Kidney glomerular epithelial cell (primary cell): ENCODE data around the gene ZCCHC2.

Experiments used
- DNase-seq: peaks from one replicate; lab custom pipeline; 2025; lab: John Stamatoyannopoulos, UW

Gene ZCCHC2

DNA sequence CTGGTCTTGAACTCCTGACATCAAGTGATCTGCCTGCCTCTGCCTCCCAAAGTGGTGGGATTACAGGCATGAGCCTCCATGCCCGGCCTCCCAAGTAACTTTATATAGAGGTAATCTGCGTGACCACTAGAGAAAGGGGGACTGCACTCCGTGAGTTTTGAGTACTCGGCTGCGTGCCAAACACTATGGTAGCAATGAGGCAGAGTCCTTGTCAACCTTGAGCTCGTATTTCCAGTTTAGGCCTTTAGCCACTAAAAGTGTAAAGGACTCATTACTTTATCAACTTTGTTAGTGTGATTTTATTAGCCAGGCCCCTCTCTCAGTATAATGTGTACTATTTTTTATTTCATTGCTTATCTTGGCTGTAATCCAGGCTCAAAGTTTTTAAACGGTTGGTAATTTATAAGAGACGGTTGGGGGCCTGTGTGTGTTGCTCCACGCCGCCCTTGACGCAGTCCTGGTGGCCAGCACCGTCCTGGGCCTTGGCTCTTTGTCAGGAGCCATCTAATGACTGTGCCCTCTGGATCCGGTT is 56.2 kb downstream of the ZCCHC2 start:
- no peak for DNase-seq

GRCh38 chr18:62583376-62583775 is 60.6 kb downstream of the ZCCHC2 start:
- no peak for DNase-seq

- DNase-seq = peak; percentile 66
Measured at GRCh38 chr18:62584241-62585120, 61.7 kb downstream of the ZCCHC2 start.

GRCh38 chr18:62585274-62586150 is 62.7 kb downstream of the ZCCHC2 start:
- no peak for DNase-seq

DNA sequence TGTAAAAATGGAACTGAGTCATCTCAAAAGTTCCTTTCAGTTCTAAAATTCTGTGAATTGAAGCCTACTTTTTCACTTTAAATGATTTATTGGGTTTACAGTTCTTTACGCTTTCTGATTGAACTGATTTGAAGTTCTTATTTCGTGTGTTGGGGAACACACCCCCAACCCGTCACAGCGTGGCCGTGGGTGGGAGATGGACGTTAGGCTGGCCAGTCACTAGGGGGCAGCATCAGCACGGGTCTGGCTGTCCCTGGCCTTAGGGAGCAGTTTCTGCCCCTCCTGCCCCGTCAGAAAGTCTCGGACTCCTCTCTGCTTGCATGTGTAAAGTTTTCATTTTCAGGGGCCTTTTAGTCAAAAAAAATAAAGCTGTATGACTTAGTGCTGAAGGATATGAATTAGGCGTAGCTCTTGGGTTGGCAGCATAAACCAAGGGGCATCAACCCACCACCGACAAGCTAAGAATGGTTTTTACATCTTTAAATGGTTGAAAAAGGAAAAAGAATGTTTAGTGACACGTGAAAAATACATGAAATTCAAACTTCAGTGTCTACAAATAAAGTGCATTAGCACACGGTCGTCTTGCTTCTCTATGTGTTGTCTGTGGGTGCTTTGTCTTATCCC is 63.4 kb downstream of the ZCCHC2 start:
- DNase-seq = peak; percentile 26

DNA sequence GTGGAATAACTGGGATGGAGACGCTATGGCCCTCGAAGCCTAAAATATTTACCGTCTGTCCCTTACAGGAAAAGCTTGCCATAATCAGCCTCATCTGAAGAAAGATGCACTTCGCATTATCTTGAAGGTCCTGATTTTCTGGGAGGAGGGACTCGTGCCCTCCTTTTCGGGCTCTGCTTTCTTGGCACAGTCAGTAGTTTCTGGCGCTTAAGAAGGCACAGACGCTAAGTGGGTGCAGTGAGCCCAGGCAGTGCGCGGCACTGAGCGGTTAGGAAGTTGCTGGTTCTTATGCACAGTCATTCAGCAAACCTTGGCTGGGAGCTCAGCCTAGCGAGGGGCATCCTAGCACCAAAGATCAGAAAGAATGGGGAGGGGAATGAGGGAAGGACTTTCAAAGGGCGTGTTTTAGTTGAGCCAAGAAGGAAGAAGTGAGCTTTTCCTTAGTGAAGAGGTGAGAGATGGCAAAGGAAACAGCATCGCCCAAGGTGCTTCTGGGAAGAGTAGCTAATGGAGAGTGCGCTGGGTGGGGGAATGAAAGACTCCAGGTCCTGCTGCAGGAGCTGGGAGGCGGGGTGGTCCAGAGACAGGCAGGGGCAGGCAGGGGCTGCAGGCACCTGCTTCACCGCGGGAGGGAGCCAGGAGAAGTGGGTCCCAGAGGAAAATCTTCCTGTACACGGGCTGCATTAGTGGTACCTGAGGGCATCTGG is 64.1 kb downstream of the ZCCHC2 start:
- DNase-seq = no peak

GRCh38 chr18:62587689-62588088 is 64.9 kb downstream of the ZCCHC2 start:
- DNase-seq = no peak

- DNase-seq = no peak
Measured at GRCh38 chr18:62588217-62588616, 65.4 kb downstream of the ZCCHC2 start.

DNA sequence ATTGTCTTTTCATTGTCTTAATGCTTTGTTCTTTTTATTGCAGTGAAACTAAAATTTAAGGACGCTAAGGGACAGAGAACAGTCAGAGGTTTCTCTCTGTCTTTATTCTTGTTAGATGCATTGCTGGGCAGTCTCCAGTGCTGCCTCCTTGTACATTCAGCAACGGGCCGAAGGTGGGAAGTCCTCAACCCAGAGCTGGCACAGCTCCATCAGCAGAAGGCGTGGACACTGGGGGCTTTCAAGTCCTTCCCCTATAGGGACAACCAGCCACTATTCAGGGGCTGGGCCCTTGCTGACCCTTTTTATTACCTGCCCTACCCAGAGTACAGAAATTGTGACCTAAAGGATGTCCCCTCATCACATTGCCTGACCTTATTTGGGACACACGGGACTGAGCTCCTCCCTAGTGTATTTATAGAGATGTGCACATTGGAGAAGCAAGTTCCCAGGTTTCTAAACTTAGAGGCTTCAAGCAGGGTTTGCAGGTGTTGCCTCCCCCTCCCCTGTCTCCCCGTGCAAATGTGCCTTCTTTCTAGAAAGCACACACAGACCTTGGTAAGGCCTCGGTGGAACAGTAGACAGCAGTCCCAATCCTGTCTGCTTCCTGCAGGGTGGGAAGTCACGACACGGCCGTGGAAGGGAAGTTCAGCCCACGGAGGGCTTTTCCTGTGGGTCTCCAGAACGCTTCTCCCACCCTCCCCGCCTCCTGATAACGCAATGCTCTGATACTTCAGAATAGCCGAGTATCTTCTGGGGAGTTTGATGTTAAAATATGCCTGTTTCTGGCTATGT is 68.2 kb downstream of the ZCCHC2 start:
- no peak for DNase-seq

DNA sequence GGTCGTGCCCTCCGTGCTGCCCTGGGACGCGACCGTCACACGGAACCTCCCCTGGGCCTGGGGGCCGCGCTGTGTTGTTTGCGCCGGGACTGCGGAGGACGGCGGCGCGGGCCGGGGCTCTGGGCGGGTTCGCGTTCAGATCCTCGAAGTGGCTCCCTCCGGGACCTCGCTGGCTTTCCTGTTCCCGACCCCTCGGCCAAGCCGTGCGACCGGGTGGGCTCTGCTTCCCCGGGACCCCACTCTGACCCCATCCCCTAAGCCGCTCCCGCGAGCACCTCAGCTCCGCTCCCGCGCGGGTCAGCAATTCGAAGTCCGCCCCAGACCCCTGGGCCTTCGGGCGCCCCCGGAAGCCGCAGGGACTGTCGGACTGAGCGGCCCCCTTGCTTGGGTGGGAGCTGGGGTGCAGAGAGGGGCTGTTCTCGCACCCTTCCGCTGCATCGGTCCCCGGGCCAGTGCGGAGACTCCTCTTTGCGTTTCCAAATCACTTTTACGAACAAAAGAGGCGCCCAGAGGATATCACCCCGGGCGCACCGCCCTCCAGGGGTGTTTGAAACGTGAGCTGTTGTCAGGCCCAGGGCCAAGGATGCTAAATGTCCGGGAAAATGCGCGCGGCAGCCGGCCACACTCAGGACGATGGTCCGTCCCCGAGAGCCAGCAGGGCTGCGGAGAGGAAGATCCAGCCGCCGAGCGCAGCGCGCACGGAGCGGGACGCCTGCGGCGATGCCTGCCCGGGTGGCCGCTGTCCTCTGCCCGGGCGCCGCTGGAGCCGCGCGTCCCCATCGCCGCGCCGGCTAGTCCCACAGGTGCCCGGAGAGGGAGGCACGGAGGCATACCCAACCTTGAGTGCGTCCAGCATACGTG is 73.5 kb downstream of the ZCCHC2 start:
- no peak for DNase-seq

DNA sequence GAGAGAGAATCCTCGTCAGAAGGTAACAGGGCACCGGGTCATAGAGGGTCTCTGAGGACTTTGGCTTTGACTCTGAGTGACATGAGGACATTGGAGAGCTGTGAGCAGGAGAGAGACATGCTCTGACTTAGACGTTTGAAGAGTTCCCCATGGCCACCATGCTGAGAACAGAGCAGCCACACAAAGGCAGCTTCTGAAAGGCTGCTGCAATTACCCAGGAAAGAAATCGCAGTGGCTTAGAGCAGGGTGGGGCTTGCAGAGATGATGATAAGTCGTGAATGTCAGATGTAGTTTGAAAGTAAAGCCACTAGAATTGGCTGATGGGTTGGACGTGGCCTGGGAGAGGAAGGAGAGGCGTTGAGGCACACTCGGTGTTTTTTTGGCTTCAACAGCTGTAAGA is 79.0 kb downstream of the ZCCHC2 start:
- DNase-seq = no peak

DNA sequence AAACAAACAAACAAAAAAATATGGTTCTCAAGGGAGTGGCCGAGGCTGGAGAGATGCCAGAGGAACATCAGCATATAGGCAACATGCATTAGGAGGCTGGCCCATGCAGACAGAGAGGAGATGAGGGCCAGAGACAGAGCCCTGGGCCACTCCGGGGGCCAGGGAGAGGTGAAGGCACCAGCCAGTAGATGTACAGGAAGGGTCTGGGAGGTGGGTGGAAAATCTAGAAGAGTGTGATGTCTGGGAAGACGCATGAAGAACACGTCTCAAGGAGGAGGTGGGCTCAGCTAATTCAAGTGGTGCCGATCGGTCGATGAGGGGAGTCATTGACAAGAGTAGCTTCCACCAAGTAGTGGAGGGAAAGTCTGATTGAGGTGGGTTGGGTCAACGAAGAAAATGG is 79.9 kb downstream of the ZCCHC2 start:
- no peak for DNase-seq

DNA sequence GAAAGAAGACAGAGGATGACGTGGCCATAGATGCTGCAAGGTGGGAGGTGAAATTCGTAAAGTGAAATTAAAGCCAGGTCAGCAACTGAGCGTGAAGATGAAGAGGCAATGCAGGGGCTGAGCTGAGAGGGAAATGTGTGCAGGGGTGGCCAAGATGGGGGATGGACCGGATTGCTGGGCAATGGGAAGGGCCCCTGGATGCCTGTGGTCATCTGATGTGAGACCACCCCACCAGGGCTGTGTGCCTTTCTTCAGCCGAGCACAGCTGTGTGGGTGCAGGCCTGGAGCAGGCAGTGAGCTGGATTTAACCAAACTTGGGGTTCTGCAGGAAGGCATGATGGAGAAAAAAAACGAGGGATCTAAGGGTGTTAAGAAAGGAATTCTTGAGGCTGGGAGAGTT is 80.4 kb downstream of the ZCCHC2 start:
- no peak for DNase-seq

DNA sequence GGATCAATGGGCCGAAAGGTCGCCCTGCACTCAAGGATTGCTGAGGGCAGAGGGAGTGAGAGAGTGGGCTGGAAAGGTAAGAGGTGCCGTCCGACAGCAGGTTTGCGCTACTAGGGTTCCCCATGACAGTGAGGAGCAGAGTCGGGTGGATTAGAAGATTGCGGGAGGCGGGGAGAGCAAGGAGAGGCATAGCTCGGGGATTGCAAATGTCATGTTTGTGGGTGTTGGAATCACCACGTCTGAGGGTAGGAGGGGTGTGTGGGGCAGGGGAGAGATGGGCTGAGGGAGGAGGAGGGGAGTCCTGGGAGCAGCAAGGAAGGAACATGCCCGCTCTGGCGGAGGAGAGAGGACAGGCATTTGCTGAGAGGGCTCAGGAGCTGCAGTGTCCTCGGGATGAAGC is 81.2 kb downstream of the ZCCHC2 start:
- DNase-seq = no peak

GRCh38 chr18:62605685-62606084 is 82.9 kb downstream of the ZCCHC2 start:
- no peak for DNase-seq

- no peak for DNase-seq
Measured at GRCh38 chr18:62606106-62606505, 83.3 kb downstream of the ZCCHC2 start.

DNA sequence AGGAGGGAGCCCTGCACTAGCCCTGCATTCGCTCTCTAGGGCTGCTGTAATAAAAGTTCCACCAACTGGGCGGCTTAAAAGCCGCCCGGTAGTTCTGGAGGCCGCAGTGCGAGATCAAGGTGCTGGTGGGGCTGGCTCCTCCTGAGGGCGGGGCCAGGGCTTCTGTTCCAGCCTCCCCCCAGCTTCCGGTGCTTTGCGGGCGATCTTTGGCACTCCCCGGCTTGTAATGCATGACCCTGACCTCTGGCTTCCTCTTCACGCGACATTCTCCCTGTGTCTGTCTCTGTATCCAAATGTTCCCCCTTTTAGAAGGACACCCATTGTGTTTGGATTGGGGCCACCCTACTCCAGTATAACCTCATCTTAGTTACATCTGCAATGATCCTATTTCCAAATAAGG is 84.5 kb downstream of the ZCCHC2 start:
- no peak for DNase-seq

DNA sequence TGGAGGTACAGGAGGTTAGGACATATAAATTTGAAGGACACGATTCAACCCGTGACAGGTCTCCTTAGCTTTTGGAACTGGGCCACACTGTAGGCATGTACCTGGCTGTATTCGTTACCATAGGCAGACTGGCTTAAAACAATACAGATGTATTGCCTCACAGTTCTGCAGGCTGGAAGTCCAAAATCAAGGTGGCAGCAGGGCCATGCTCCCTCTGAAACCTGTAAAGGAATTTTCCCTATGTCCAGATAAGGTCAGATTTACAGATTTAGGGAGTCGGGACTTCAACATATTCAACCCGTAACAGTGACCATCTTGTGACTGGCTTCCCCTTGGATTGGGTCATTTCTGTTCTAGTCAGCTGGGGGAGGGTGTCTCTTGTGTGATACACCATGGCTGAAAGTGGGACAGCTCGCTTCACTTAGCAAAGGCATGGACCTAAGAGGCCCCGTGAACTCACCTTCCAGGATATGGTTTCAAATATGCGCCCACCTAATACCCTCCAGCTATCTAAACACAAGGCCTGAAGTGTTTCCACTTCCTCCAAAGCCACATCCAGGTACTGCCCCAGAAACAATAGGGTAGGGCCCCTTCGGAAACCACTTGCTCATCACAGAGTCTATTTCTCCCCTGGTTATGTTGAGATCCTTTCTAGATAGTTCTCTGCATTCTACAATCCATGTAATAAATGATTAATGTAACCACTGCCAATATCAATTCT is 85.0 kb downstream of the ZCCHC2 start:
- no peak for DNase-seq

- no peak for DNase-seq
Measured at GRCh38 chr18:62609764-62610163, 86.9 kb downstream of the ZCCHC2 start.
